WI38 (cell line): ENCODE results near the gene CAND1.

Experiments
- H3K4me3 ChIP-seq: 2 replicates; pipeline ENCODE4 v1.5.1; 2011; ENCODE audit warnings: low read depth, mild to moderate bottlenecking, control low read depth, low read length
- TF ChIP-seq, protein P1 (sequence below): IDR thresholded peaks from 2 replicates; pipeline ENCODE4 v1.5.1; 2012; ENCODE audit warnings: low read depth, mild to moderate bottlenecking, control low read depth, low read length

Gene CAND1

DNA sequence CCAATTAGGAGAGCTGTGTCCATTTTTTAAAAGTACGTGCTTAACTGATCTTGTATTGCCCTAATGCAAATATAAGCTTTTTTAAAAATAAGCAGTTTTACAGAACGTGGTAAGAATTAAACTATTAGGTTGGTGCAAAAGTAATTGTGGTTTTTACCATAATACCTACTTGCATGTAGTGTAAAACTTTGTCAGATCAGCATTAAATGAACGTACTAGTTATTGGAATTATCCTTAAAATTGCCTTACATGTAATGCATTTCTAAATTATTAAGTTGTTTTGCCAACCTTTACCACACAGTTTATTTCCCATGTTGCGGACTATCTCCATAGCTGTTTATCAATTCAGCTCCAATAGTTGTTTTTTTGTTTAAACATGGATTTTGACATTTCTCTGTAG is 10.9 kb downstream of the CAND1 start:
- H3K4me3 ChIP-seq = no peak overlapping the region
- TF ChIP-seq, protein P1, sequence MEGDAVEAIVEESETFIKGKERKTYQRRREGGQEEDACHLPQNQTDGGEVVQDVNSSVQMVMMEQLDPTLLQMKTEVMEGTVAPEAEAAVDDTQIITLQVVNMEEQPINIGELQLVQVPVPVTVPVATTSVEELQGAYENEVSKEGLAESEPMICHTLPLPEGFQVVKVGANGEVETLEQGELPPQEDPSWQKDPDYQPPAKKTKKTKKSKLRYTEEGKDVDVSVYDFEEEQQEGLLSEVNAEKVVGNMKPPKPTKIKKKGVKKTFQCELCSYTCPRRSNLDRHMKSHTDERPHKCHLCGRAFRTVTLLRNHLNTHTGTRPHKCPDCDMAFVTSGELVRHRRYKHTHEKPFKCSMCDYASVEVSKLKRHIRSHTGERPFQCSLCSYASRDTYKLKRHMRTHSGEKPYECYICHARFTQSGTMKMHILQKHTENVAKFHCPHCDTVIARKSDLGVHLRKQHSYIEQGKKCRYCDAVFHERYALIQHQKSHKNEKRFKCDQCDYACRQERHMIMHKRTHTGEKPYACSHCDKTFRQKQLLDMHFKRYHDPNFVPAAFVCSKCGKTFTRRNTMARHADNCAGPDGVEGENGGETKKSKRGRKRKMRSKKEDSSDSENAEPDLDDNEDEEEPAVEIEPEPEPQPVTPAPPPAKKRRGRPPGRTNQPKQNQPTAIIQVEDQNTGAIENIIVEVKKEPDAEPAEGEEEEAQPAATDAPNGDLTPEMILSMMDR = no peak

DNA sequence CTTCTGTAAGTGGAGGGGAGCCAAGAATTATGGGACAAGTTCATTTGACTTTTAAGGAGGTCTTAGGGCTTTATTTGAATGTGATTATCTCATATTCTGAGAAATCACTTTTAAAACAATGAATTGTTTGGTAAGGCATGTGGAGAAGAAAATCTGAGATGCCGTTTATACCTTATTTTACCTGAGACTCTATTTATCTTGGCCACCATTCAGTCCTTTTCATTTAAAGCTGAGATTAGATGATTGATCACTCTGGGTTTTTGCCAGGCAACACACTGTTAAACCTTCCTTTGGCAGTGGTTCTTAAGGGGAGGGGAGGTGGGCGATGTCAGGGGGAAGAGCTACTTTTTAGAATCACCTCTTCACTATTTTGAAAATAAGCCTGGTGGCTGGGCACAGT is 11.4 kb downstream of the CAND1 start:
- TF ChIP-seq, protein P1 = no peak
- no peak overlapping the region for H3K4me3 ChIP-seq

DNA sequence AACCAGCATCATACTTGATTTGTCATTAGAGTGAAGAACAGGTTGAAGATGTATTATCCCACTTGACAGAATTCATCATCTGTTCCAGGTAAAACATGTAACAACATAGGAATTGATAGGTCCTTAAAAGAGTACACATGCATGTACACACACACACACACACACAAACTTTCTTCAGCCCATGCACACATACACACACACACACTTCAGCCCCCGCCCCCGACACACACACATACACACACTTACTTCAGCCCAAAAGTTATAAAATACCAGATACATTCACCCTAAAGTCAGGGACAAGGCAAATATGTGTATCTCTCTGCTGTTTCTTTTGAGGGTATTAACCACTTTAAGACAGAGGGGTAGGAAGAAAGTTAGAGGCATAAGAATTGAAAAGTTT is 15.4 kb downstream of the CAND1 start:
- TF ChIP-seq, protein P1 = no peak
- no peak overlapping the region for H3K4me3 ChIP-seq

DNA sequence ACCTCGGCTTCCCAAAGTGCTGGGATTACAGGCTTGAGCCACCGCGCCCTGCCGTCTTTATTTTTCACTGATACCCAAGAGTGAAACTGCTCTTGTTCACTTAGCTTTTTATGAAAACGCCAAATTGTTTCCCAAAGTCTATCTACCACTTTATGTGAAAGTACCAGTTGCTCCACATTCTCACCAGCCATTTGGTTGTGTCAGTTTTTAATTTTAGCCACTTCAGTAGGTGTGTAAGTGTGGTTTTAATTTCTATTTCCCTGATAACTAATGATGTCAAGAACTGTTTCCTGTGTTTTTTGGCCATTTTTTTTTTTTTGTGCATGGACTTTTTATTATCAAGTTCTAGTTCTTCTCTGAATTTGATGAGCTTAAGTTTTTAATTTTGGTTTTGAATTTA is 17.1 kb downstream of the CAND1 start:
- TF ChIP-seq, protein P1 = no peak
- no peak overlapping the region for H3K4me3 ChIP-seq

DNA sequence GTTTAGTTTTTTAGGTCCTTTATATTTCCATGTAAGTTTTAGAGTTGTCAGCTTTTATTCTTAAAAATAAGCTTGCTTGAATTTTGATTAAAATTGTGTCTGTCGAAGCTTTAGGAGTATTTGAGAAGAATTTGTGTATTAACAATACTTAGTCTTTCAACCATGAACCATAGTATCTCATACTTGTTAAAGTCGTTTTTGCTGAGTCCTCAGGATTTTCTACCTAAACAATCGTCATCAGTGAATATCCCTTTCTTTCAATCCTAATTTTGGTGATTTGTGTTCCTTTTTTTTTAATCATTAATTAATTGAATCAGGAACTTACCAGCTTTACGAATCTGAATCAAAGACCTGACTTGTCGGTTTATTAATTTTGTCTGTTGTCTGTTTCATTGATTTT is 18.2 kb downstream of the CAND1 start:
- H3K4me3 ChIP-seq = no peak overlapping the region
- TF ChIP-seq, protein P1 = no peak

DNA sequence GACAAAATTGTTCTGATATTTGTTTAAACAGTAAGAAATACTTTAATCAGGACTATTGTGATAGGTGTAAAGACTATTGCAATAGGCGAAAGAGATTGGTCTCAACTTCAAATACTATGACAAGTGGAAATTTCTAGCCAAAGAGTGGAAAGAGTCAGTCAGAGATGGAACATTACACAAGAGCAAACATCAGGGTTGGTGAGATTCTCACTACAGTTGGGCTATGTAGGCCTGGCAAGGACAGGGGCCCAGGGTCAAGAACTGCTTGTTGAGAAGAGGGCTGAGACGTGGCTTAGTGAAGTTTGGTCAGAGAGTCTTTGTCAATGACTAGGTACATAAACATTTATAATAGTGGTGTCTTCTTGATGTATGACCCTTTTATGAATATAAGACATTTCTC is 19.4 kb downstream of the CAND1 start:
- TF ChIP-seq, protein P1 = no peak
- H3K4me3 ChIP-seq = no peak overlapping the region

DNA sequence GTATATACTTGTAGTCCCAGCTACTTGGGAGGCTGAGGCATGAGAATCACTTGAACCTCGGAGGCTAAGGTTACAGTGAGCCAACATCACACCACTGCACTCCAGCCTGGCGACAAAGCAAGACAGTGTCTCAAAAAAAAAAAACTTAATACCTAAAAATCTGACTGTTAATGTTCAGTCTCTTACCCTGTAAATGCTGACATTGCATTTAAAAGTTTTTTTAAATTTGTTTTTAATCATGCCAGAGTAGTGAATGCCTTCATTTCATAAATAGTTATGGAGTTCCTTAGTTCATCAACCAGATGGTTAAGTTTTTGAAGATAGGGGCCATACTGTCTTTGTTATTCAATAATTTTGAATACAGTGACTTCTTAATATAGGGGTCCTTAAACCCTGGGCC is 21.2 kb downstream of the CAND1 start:
- TF ChIP-seq, protein P1 = no peak
- H3K4me3 ChIP-seq = no peak overlapping the region
